Mucosa of rectum (tissue), 2 donors: ENCODE data around the gene MYO18B.

Source experiments
- H3K27ac ChIP-seq, 2 donors: one replicate each; pipeline ENCODE4 v1.7.0; 2013; ENCODE audit warnings: inconsistent platforms in 2 of 2, low read depth in 2 of 2, low read length in 2 of 2
- H3K27me3 ChIP-seq, 2 donors: one replicate each; pipeline ENCODE4 v1.7.0; 2013; ENCODE audit warnings: low read length in 2 of 2; ENCODE audit not compliant: control insufficient read depth in 2 of 2, insufficient read depth in 2 of 2
- H3K36me3 ChIP-seq, 2 donors: one replicate each; pipeline ENCODE4 v1.7.0; 2013; ENCODE audit warnings: low read length in 2 of 2; ENCODE audit not compliant: control insufficient read depth in 2 of 2, insufficient read depth in 2 of 2
- H3K4me1 ChIP-seq, 2 donors: one replicate each; pipeline ENCODE4 v1.7.0; 2013; ENCODE audit warnings: low read length in 2 of 2, mild to moderate bottlenecking in 1 of 2; ENCODE audit not compliant: control insufficient read depth in 2 of 2, insufficient read depth in 2 of 2
- H3K4me3 ChIP-seq, 2 donors: one replicate each; pipeline ENCODE4 v1.7.0; 2013; ENCODE audit warnings: low read length in 2 of 2
- H3K9ac ChIP-seq, 2 donors: one replicate each; pipeline ENCODE4 v1.7.0; 2013; ENCODE audit warnings: low read length in 2 of 2, low read depth in 1 of 2, mild to moderate bottlenecking in 1 of 2
- H3K9me3 ChIP-seq, 2 donors: one replicate each; pipeline ENCODE4 v1.7.0; 2013; ENCODE audit warnings: low read length in 2 of 2; ENCODE audit not compliant: control insufficient read depth in 2 of 2
- donor health status: healthy.
- donor health status: Normal muscosa, but diverticular disease.

MYO18B gene

GRCh38 chr22:26021516-26021915 is 279.5 kb downstream of the MYO18B start:
- Histone ChIP-seq H3K9ac (no peak overlapping the region), H3K4me1 (no peaks in the 10 kb centered on the region), H3K36me3 (no peaks in the 10 kb centered on the region), H3K9me3 (no peaks in the 10 kb centered on the region), H3K4me3 (no peak overlapping the region), H3K27ac (no peak overlapping the region), H3K27me3 (no peaks in the 10 kb centered on the region)

- H3K36me3 ChIP-seq, result no peaks in the 10 kb centered on the region
These were observed 281.3 kb downstream of the MYO18B start for GRCh38 chr22:26023104-26023775.

GRCh38 chr22:26025626-26026025 is 283.6 kb downstream of the MYO18B start:
- H3K4me3 ChIP-seq, result no peak overlapping the region
- H3K27me3 ChIP-seq, result no peaks in the 10 kb centered on the region
- H3K36me3 ChIP-seq, result no peaks in the 10 kb centered on the region
- no peaks in the 10 kb centered on the region for H3K9me3 ChIP-seq
- no peak overlapping the region for H3K27ac ChIP-seq
- H3K4me1 ChIP-seq, result no peaks in the 10 kb centered on the region
- H3K9ac ChIP-seq, result no peak overlapping the region

More at GRCh38 chr22:26023104-26023775, 281.3 kb downstream of the MYO18B start:
- Histone ChIP-seq H3K4me1 (no peaks in the 10 kb centered on the region), H3K4me3 (no peak overlapping the region), H3K27me3 (no peaks in the 10 kb centered on the region), H3K9ac (no peak overlapping the region), H3K9me3 (no peaks in the 10 kb centered on the region), H3K27ac (no peak overlapping the region)

- H3K4me1 ChIP-seq, result no peaks in the 10 kb centered on the region
- H3K9me3 ChIP-seq, result no peaks in the 10 kb centered on the region
- no peaks in the 10 kb centered on the region for H3K27me3 ChIP-seq
- no peak overlapping the region for H3K27ac ChIP-seq
- H3K9ac ChIP-seq, result no peak overlapping the region
- no peak overlapping the region for H3K4me3 ChIP-seq
- H3K36me3 ChIP-seq, result no peaks in the 10 kb centered on the region
These were observed 285.4 kb downstream of the MYO18B start for GRCh38 chr22:26027341-26027740.

- Histone ChIP-seq H3K27me3 (no peaks in the 10 kb centered on the region), H3K4me1 (no peaks in the 10 kb centered on the region), H3K4me3 (no peak overlapping the region), H3K27ac (no peak overlapping the region), H3K9me3 (peaks cover 0 to 8% of the 10 kb centered on the region in 2 donors), H3K36me3 (no peaks in the 10 kb centered on the region), H3K9ac (no peak overlapping the region)
These were observed 289.7 kb downstream of the MYO18B start for GRCh38 chr22:26031641-26032040.

GRCh38 chr22:26033071-26033470 is 291.1 kb downstream of the MYO18B start:
- Histone ChIP-seq H3K27ac (no peak overlapping the region), H3K4me1 (no peaks in the 10 kb centered on the region), H3K36me3 (no peaks in the 10 kb centered on the region), H3K27me3 (no peaks in the 10 kb centered on the region), H3K9me3 (peaks cover 0 to 8% of the 10 kb centered on the region in 2 donors), H3K4me3 (no peak overlapping the region), H3K9ac (no peak overlapping the region)

- Histone ChIP-seq H3K9ac (no peak overlapping the region), H3K27me3 (no peaks in the 10 kb centered on the region), H3K4me3 (no peak overlapping the region), H3K36me3 (no peaks in the 10 kb centered on the region), H3K27ac (no peak overlapping the region), H3K9me3 (peaks cover 0 to 8% of the 10 kb centered on the region in 2 donors), H3K4me1 (no peaks in the 10 kb centered on the region)
These were observed 291.6 kb downstream of the MYO18B start for GRCh38 chr22:26033586-26033985.

- Histone ChIP-seq H3K4me1 (no peaks in the 10 kb centered on the region), H3K4me3 (no peak overlapping the region), H3K27me3 (no peaks in the 10 kb centered on the region), H3K9ac (no peak overlapping the region), H3K27ac (no peak overlapping the region), H3K36me3 (no peaks in the 10 kb centered on the region), H3K9me3 (peaks cover 0 to 8% of the 10 kb centered on the region in 2 donors)
These were observed 293.5 kb downstream of the MYO18B start for GRCh38 chr22:26035523-26035922.

- Histone ChIP-seq H3K27ac (no peak overlapping the region), H3K9me3 (peaks cover 0 to 8% of the 10 kb centered on the region in 2 donors), H3K27me3 (no peaks in the 10 kb centered on the region), H3K4me1 (no peaks in the 10 kb centered on the region), H3K4me3 (no peak overlapping the region), H3K9ac (no peak overlapping the region), H3K36me3 (no peaks in the 10 kb centered on the region)
These were observed 296.4 kb downstream of the MYO18B start for GRCh38 chr22:26038365-26038764.

GRCh38 chr22:26041931-26042330 is 299.9 kb downstream of the MYO18B start:
- no peaks in the 10 kb centered on the region for H3K4me1 ChIP-seq
- H3K27me3 ChIP-seq, result no peaks in the 10 kb centered on the region
- no peak overlapping the region for H3K4me3 ChIP-seq
- H3K9ac ChIP-seq, result no peak overlapping the region
- no peaks in the 10 kb centered on the region for H3K36me3 ChIP-seq
- H3K9me3 ChIP-seq, result no peaks in the 10 kb centered on the region
- H3K27ac ChIP-seq, result no peak overlapping the region
